Type B pancreatic cell (in vitro differentiated cells): ENCODE measurements around the gene RPAP2. TPM values are rescaled to one million over a fixed set of nuclear protein-coding genes. Genes with fewer than 3 reads are reported as not detected.

ENCODE experiments used
- DNase-seq: peaks from one replicate; pipeline ENCODE4 v3.0.0; 2021; ENCODE audit warnings: mixed read lengths; ENCODE audit not compliant: unreplicated experiment; ENCODE audit errors: extremely low spot score
- H3K27ac Mint-ChIP-seq: 2 replicates; pipeline ENCODE4 v1.8.0; 2021; ENCODE audit warnings: mild to moderate bottlenecking, mixed read lengths
- H3K27me3 Mint-ChIP-seq: 2 replicates; pipeline ENCODE4 v1.8.0; 2021; ENCODE audit warnings: mixed read lengths
- H3K36me3 Mint-ChIP-seq: 2 replicates; pipeline ENCODE4 v1.8.0; 2021; ENCODE audit warnings: mixed read lengths
- H3K4me1 Mint-ChIP-seq: one replicate; pipeline ENCODE4 v1.8.0; 2021; ENCODE audit warnings: mixed read lengths; ENCODE audit not compliant: unreplicated experiment
- H3K4me3 Mint-ChIP-seq: 2 replicates; pipeline ENCODE4 v1.8.0; 2021; ENCODE audit warnings: mild to moderate bottlenecking, mixed read lengths
- H3K9me3 Mint-ChIP-seq: 2 replicates; pipeline ENCODE4 v1.8.0; 2021; ENCODE audit warnings: mixed read lengths
- total RNA-seq: library from RNA; stranded (reverse); gene quantifications from 2 replicates; pipeline ENCODE4 v1.2.1, GENCODE V29; 2021; ENCODE audit warnings: low replicate concordance
- TF ChIP-seq, protein P1 (sequence below): fragments of 200-600 bp; sonication (generic); conservative IDR thresholded peaks from 2 replicates; pipeline ENCODE4 v1.5.0; 2021; ENCODE audit warnings: antibody characterized with exemption, mild to moderate bottlenecking

Gene RPAP2
- total RNA-seq, 1 donor from 2014 or later = 42.3 TPM

DNA sequence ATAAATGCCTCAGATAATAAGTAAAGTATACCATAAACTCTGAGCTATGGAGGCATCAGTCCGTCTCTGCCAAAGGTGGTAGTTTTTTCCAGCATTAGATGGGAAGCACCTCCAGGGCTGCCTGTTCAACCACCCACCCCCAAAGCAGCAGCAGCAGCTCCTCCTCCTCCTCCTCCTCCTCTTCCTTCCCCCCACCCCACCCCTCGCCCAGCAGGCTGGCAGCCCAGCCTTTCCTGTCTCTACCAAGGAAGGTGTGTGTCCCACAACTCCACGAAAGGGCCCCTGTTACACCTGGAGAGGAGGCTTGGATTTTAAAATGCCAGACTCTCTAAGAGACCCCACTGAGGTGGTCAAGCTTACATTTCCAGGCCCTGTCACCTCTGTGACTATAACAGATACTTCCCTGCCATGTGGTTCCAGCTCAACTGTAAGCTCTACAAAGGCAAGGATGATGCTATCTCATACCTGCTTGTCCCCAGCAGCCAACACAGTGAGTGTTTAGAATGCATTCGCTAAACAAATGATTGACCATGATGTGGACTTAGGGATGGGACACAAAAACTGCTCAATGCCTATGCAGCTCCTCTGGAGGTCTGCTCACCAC is 111.2 kb downstream of the RPAP2 start:
- H3K36me3 Mint-ChIP-seq = no peaks in the 10 kb centered on the region
- H3K9me3 Mint-ChIP-seq = peaks cover 5% of the 10 kb centered on the region
- H3K27ac Mint-ChIP-seq = no peak overlapping the region
- no peaks in the 10 kb centered on the region for H3K27me3 Mint-ChIP-seq
- TF ChIP-seq, protein P1, sequence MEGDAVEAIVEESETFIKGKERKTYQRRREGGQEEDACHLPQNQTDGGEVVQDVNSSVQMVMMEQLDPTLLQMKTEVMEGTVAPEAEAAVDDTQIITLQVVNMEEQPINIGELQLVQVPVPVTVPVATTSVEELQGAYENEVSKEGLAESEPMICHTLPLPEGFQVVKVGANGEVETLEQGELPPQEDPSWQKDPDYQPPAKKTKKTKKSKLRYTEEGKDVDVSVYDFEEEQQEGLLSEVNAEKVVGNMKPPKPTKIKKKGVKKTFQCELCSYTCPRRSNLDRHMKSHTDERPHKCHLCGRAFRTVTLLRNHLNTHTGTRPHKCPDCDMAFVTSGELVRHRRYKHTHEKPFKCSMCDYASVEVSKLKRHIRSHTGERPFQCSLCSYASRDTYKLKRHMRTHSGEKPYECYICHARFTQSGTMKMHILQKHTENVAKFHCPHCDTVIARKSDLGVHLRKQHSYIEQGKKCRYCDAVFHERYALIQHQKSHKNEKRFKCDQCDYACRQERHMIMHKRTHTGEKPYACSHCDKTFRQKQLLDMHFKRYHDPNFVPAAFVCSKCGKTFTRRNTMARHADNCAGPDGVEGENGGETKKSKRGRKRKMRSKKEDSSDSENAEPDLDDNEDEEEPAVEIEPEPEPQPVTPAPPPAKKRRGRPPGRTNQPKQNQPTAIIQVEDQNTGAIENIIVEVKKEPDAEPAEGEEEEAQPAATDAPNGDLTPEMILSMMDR = no peak
- H3K4me3 Mint-ChIP-seq = no peak overlapping the region
- H3K4me1 Mint-ChIP-seq = peaks cover 4% of the 10 kb centered on the region
- DNase-seq = no peak

GRCh38 chr1:92410706-92411105 is 111.8 kb downstream of the RPAP2 start:
- peaks cover 5% of the 10 kb centered on the region for H3K9me3 Mint-ChIP-seq
- no peaks in the 10 kb centered on the region for H3K36me3 Mint-ChIP-seq
- H3K27me3 Mint-ChIP-seq = no peaks in the 10 kb centered on the region
- no peak overlapping the region for H3K4me3 Mint-ChIP-seq
- peaks cover 4% of the 10 kb centered on the region for H3K4me1 Mint-ChIP-seq
- H3K27ac Mint-ChIP-seq = no peak overlapping the region
- TF ChIP-seq, protein P1 = no peak
- no peak for DNase-seq

DNA sequence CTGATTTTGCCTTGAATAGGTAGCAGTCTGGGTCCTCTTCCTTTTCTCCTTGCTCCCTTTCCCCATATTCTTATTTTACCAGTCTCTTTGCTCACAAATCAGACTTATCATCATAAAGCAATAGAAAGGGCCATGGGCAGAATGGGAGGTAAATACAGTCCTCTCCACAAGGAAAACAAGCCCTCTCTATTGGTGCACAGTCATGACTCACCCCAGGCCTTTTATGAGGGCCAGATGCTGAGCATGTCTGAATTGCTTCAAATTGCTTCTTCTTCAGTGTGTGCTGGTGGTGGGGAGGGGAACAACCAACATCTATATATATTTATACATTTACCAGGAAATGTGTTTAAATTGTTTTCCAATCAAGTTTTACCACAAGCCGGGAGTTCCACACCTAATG is 112.7 kb downstream of the RPAP2 start:
- H3K4me1 Mint-ChIP-seq = peaks cover 4% of the 10 kb centered on the region
- H3K4me3 Mint-ChIP-seq = no peak overlapping the region
- no peaks in the 10 kb centered on the region for H3K36me3 Mint-ChIP-seq
- TF ChIP-seq, protein P1 = no peak
- no peak overlapping the region for H3K27ac Mint-ChIP-seq
- no peak for DNase-seq
- H3K9me3 Mint-ChIP-seq = peaks cover 5% of the 10 kb centered on the region
- no peaks in the 10 kb centered on the region for H3K27me3 Mint-ChIP-seq

GRCh38 chr1:92419642-92420041 is 120.8 kb downstream of the RPAP2 start:
- no peak for DNase-seq
- no peak overlapping the region for H3K27ac Mint-ChIP-seq
- H3K36me3 Mint-ChIP-seq = no peaks in the 10 kb centered on the region
- TF ChIP-seq, protein P1 = no peak
- H3K4me3 Mint-ChIP-seq = no peak overlapping the region
- H3K27me3 Mint-ChIP-seq = no peaks in the 10 kb centered on the region
- no peaks in the 10 kb centered on the region for H3K4me1 Mint-ChIP-seq
- no peaks in the 10 kb centered on the region for H3K9me3 Mint-ChIP-seq

DNA sequence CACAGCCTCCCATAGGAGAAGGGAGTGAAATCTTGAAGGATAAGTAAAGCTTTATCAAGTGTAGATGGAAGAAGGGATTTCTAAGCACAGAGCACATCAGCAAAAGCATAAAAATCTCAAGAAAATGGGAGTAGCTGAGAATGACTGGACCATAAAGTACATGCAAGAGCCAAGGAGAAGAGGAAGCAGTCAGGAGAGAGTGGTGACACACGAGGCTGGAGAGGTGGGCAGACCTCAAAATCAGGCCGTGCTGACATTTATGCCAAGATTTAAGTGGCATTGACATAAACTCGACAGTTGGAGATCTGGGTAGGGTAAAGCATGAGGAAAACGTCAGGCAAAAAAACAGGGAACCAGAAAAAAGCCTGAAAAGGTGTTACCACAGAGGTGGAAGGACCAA is 125.5 kb downstream of the RPAP2 start:
- Mint-ChIP-seq H3K4me1 (no peaks in the 10 kb centered on the region), H3K27me3 (no peaks in the 10 kb centered on the region), H3K4me3 (no peak overlapping the region), H3K9me3 (no peaks in the 10 kb centered on the region), H3K27ac (no peak overlapping the region), H3K36me3 (no peaks in the 10 kb centered on the region)
- TF ChIP-seq, protein P1 = no peak
- no peak for DNase-seq

DNA sequence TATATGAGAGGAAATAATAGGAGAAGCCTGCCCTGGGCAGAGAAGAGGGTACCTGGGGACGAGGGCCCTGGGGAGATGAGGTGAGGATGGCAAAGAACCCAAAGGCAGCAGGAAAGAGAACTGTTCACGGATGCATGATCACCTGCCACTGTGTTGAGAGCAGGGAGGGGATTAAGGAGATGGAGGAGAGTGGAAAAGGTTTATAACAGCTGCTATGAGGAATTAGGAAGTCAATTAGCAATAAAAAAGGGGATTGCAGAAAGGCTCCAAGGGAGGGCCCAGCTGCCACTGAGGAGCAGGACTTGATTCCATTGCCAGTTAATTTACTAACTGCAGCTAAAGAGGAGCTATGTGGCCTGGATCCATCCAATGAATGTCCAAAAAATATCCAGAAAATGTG is 126.8 kb downstream of the RPAP2 start:
- Mint-ChIP-seq H3K36me3 (no peaks in the 10 kb centered on the region), H3K4me3 (no peak overlapping the region), H3K27me3 (no peaks in the 10 kb centered on the region), H3K4me1 (no peaks in the 10 kb centered on the region), H3K9me3 (no peaks in the 10 kb centered on the region), H3K27ac (no peak overlapping the region)
- DNase-seq = no peak
- TF ChIP-seq, protein P1 = no peak
